Loucy (cell line): ENCODE measurements around the gene SLC17A1.

Experiments
- CTCF ChIP-seq: fragments of 200-600 bp; sonication (generic); conservative IDR thresholded peaks from 2 replicates; pipeline ENCODE4 v1.5.1; 2014; ENCODE audit warnings: mild to moderate bottlenecking, antibody characterized with exemption, low read length
- EZH2phosphoT487 ChIP-seq: fragments of 200-600 bp; IDR thresholded peaks from 2 replicates; pipeline ENCODE4 v1.6.1; 2018; ENCODE audit warnings: antibody characterized with exemption, mild to moderate bottlenecking, moderate library complexity, borderline replicate concordance

- TF ChIP-seq CTCF (no peak), EZH2phosphoT487 (no peak)
Measured at GRCh38 chr6:25753079-25753478, 78.8 kb downstream of the SLC17A1 start.
